Measurements from ENCODE around the gene DTX4.
A peak's percentile ranks its signal among the peaks of the same experiment; 100 is the strongest.

DTX4 gene

GRCh38 chr11:59173080-59173963, 1.4 kb downstream of the DTX4 start:
- no peak for DNase-seq

DNA sequence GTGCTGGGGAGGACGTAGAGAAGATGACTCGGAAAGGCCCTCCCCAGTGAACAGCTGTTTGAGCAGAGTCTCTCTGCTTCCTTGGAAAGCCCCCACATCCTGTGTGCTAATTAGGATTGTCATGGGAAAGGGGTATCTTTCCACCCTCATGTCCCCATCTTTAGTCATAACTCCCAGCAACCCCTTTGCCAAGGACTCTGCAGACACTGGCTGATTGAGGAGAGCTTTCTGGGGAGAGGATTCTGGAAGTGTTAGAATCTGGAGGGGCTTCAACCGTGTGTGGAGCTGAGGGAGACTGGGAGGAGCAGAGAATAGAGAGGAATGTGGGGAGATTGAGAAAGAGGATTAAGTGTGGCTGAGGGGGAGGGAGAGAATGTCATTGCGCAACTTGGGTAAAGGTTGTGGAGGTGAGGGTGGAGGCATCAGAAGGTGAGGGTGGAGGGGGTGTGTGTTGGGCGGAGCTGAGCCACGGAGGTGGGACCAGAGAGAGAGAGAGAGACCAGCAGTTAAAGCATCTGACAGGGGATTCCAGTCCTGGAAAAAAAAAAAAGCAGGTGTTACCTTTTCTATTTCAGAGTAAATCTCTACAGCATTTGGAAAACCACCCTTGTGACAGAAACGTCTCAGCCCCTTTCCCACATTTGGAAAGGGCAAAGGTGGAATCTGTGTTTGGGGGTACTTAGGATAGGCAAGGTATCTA, 2.2 kb downstream of the DTX4 start:
- DNase-seq, result no peak

DNA sequence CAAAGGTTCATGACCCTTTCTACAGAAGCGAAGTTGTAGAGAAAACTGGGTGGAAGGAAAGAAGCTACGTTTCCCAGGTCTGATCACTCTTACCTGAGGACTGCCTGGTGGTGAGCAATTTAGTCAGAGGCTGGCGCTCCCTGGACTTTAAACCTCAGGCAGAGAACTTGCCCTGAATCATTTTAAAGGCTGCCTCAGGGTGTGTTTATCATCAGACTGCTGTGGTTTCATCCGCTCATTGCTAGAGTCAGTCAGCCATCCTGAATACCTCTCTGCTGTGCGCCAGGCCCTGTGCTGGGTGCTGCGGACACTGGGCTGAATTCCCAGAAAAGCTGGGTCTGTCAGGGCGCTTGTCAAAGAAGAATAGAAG, 2.7 kb downstream of the DTX4 start:
- DNase-seq, result no peak

- no peak for DNase-seq
These were observed 3.2 kb downstream of the DTX4 start for GRCh38 chr11:59175091-59175501.

GRCh38 chr11:59176330-59176729, 4.4 kb downstream of the DTX4 start:
- DNase-seq, result no peak

GRCh38 chr11:59178402-59178801, 6.5 kb downstream of the DTX4 start:
- DNase-seq, result no peak

DNA sequence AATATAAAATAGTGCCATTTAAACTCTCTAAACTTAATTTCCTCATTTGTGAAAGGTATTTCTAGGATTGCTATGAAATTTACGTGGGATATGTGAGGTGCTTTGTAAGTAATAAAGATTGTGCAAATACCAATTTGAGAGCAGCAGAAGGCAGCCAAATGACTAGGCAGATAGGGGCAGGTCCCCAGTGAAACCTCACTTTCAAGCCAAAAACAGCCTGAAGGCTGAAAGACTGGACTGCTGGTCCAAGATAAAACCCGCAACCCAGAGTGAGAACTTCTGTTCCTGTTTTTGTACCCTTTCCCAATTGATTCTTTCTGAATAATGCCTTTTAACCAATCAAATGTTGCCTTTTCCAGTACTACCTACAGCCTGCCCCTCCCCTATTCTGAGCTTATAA, 7.2 kb downstream of the DTX4 start:
- DNase-seq, result no peak

DNA sequence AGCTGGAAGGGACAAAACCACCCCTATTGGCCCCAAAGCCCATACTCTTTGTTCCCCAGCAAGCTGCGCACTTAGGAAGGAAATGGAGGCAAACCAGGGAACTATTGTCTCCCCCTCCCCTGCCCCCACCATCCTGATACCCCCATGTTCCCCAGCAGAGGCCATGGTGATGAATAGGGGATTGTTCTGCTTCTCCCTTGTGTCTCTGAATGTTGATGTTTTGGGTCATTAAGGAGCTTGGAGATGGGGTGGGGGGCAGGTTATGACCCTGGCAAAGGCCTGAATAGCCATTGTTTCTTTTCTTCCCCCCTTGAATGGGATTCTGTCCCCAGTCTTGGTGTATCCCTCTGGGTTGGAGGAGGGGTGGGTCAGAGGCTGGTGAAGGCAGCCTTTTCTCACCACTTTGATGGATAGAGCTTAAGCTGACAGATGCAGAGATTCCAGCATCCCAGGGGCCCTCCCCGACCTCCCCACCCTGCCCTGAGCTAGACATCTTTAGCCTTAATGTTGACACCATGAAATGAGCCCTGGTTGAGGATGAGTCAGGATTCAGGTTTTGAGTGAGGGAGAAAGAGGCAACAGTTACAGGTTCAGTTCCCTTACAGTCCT, 8.3 kb downstream of the DTX4 start:
- no peak for DNase-seq

GRCh38 chr11:59180907-59181306, 9.0 kb downstream of the DTX4 start:
- DNase-seq, result no peak

- no peak for DNase-seq
These were observed 10.0 kb downstream of the DTX4 start for GRCh38 chr11:59181746-59182456.

GRCh38 chr11:59182457-59183151, 10.7 kb downstream of the DTX4 start:
- DNase-seq, result no peak

DNA sequence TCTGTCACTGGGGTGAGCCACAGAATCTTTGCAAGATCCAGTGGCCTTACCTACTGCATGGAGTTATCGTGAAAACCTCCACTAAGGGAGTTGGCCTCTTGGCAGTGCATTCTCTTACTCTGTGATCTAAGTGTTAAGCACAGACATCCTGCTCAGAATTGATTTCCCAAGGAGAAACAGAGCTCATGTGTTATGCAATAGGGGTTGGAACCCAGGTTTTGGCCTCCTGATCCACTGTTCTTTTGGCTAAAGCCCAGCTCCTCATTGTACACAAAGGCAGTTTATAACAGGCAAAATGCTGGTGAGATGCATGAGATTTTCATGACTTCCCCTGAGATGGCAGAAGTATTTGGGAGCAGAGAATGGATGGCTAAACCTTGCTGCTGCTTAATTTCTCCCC, 11.8 kb downstream of the DTX4 start:
- no peak for DNase-seq

DNA sequence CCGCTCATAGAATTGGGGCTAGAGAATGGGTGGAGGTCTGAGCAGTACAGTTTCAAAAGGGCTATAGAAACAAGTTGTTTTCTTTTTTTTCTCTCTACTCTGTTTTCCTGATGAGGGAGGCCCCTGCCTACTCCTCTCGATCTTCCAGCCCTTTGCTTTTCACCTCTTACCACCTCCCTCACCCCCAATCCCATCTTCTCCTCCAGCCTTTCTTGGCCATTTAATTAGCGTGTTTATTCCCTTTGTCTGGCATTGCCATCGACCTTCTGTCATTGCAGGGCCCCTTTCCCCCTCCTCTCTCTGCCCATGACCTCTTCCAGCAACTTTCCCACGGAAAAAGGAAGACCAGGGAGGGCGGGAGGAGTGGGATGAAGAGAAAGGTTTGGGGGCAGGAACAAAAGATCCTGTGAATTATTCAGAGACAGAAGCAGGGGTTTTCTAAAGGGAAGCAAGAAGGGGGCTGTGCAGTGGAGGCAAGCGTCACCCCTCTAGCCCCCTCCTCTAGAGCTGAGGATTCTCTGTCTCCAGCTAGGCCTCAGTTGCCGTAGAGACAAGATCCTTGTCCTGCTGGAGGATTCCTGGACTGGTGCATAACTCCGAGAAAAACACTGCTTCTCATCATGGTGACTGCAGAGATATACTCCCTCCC, 12.9 kb downstream of the DTX4 start:
- no peak for DNase-seq

DNA sequence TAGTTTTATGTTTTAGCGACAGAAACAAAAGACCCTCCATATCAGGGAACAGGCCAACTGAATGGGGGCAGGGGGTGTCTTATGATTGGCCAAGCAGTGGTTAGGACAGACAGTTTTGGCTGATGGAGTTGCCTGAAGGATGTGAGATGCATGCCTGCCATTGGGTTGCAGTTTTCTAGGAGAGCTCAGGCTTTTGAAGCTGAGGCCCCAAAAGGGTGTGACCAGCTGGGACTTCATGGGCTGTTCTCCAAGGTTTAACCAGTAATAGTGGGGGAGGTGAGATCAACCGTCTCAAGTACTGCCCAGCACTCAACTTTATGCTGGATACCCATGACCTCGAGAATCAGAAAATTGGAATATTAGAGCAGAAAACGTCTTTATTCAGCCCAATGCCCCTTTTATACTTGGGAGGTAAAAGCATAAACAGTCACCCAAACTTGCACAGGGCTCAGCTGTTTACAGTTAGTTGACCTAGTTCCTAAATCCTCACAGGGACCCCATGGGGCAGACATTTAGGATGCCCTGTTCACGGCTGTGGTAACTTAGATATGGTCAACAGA, 13.5 kb downstream of the DTX4 start:
- DNase-seq, result no peak

DNA sequence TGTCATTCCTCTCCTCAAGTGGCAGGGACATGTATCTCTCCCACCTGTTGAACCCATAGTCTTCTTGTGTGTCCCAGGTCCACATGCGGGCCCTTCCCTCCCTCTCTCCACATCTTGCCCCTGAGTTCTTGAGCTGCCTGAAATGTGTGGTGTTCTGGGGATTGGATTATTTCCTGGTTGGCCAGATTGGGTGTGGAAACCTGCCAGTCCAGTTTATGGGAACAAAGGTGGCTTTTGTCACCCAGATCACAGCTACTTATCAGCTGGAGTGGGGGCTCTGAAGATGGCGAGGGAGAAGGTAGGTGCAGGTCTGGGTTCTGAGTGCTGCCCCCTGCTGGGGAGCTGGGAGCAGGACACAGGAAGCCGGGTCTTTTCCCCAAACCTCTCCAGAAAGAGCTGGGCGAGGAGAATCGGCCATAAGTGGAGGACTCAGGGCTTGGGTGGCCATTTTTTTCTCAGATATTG, 14.2 kb downstream of the DTX4 start:
- DNase-seq, result peak in 1 of 2 experiments; percentile 3

- DNase-seq, result no peak
These were observed 15.1 kb downstream of the DTX4 start for GRCh38 chr11:59187035-59187434.

DNA sequence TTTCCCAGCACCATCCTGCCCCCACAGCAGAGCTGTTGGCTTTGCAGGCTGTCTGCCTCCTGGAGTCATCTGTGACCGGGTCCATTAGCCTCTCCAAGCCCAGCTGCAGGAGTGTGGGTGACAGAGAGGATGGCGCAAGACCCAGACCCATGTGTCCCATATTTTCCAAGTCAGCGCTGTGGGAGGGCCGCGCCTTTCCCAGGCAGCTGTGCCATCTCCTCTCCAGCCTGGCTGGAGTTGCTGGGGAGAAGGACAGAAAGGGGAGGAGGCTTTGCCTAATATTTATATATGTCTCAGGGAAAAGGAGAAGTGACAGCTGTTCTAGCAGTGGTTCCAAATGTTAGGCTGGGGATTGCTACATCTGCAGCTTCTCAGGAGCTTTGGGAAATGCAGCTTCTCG, 15.7 kb downstream of the DTX4 start:
- peak; percentile 48 to 51 for DNase-seq

GRCh38 chr11:59188954-59189353, 17.0 kb downstream of the DTX4 start:
- DNase-seq, result no peak

DNA sequence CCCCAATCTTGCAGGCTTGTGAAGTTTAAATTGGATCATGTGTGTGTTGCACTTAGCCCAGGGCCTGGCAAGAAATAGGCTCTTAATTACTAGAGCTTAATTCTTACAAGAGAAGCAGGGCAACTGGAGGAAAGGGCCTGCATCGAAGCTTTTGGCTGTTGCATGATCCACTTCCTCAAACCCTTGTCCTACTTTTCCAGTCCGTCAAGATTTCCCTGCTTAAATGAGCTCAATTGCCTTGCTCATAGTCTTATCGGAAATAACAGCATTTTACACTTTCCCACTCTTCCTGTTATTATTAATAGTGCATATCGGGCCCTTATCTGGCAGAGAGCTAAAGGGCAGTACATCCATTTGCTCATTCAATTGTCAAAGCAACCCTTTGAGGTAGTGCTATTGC, 18.1 kb downstream of the DTX4 start:
- no peak for DNase-seq

GRCh38 chr11:59191095-59191494, 19.2 kb downstream of the DTX4 start:
- no peak for DNase-seq

DNA sequence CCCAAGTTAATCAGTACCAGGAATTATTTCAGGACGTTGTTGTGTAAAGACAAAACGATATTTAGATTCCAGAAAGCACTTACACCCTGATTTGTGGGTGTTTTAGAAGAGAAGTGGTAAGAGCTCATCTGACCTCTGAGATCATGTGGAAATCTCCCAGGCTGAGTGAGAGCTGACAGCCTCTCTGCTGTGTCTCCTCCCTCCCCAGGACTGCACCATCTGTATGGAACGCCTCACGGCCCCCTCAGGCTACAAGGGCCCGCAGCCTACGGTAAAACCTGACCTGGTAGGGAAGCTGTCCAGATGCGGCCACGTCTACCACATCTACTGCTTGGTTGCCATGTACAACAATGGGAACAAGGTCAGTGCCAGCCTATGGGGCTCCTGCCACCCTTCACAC, 20.0 kb downstream of the DTX4 start:
- no peak for DNase-seq
